Prostate gland (tissue), 2 donors: ENCODE measurements around the gene GOLGA7B. TPM values are rescaled to one million over a fixed set of nuclear protein-coding genes. Genes with fewer than 3 reads are reported as not detected.

Experiments
- DNase-seq: peaks from one replicate; pipeline ENCODE4 v3.0.0-alpha.2; 2019; ENCODE audit warnings: low spot score
- H3K27ac ChIP-seq, 2 donors: fragments of 200-600 bp; sonication (generic); 2 replicates each; pipeline ENCODE4 v1.5.1; 2017 to 2019
- H3K27me3 ChIP-seq: fragments of 200-600 bp; sonication (generic); replicated peaks from 2 replicates; pipeline ENCODE4 v1.5.1; 2019; ENCODE audit not compliant: insufficient read depth
- H3K36me3 ChIP-seq, 2 donors: fragments of 200-600 bp; sonication (generic); 1 replicate in 1 of 2; 2 replicates in 1 of 2; pipeline versions ENCODE4 v1.5.1 to v1.8.1; 2017 to 2019
- H3K4me1 ChIP-seq: fragments of 200-600 bp; sonication (generic); replicated peaks from 2 replicates; pipeline ENCODE4 v1.5.1; 2019
- H3K4me3 ChIP-seq, 2 donors: fragments of 200-600 bp; sonication (generic); 2 replicates each; pipeline ENCODE4 v1.5.1; 2017 to 2019
- H3K9me3 ChIP-seq: fragments of 200-600 bp; sonication (generic); 2 replicates; pipeline ENCODE4 v1.5.1; 2017
- CTCF ChIP-seq, 4 experiments: fragments of 200-600 bp in 2 of 4; fragments of 450-650 bp in 2 of 4; sonication (generic) in 2 of 4; IDR thresholded peaks; 1 replicate in 3 of 4; 2 replicates in 1 of 4; pipeline ENCODE4 v1.5.1; 2016 to 2019; ENCODE audit warnings: antibody characterized with exemption in 4 of 4, mild to moderate bottlenecking in 2 of 4, moderate library complexity in 2 of 4
- POLR2A ChIP-seq: fragments of 450-650 bp; IDR thresholded peaks from one replicate; pipeline ENCODE4 v1.6.1; 2016; ENCODE audit warnings: antibody characterized with exemption, mild to moderate bottlenecking
- POLR2AphosphoS5 ChIP-seq: sonication (generic); formaldehyde crosslinking; IDR thresholded peaks from one replicate; pipeline ENCODE4 v1.6.1; 2017; ENCODE audit warnings: antibody characterized with exemption
- WGBS: methylation state at CpG from one replicate; pipeline ENCODE4 v1.1.5; 2018; 5-methylcytosine and 5-hydroxymethylcytosine counted together
- intact Hi-C: fragments of 100-400 bp; cut with DNase I; formaldehyde crosslinking; loops from one replicate; pipeline ENCODE4 v1.14.2; 2022
- total RNA-seq, 2 donors: library from RNA; depleted of rRNA; stranded (reverse); fragments of >200 nt; gene quantifications; one replicate each; pipeline ENCODE4 v1.1.0, GENCODE V29; 2016

The GOLGA7B gene
- total RNA-seq, 2 donors from 2014 or later: 0.23 TPM

DNA sequence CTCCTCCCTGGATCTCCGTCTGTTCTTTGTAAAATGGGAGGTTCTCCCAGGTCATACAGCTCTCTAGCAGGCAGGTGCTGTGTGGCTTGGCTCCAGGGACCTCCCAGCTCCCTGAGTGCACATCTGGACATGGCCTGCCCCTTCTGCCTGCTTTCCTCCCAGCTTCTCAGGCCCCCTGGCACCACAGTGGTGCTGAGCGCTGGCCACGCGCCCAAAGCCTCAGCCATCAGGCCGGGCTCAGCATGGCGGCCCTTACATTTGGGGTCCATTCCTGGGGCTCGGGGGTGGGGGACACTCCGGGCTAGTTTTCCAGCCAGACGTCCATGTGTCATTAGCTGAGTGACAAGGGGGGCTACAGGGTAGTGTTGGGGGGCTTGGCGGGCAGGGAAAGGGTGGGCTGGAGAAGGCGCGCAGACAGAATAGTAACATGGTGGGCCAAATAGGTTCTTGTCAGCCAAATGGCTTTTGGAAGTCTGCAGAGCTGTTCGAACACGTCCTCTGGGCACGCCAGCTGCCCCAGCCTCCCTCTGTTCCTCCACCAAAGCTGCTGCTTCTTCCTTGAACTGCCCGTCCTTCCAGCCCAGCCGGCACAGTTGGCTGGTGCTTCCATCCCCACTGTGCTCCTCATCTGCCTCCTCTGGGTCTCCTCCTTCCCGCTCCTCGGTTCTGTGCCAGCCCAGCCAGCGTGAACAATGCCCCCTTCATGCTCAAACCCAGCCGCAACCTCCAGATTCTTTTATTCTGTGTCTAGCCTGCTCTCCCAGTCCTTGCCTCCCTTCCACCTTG, 65.9 kb downstream of the GOLGA7B start:
- H3K27ac ChIP-seq: no peak overlapping the region
- H3K4me3 ChIP-seq: no peak overlapping the region
- H3K9me3 ChIP-seq: no peaks in the 10 kb centered on the region
- DNase-seq: peak; percentile 27
- no peaks in the 10 kb centered on the region for H3K27me3 ChIP-seq
- H3K4me1 ChIP-seq: no peaks in the 10 kb centered on the region
- 35% methylated on average over 21 of the region's 21 CpGs for WGBS
- H3K36me3 ChIP-seq: no peaks in the 10 kb centered on the region
- no peak for TF ChIP-seq POLR2A
- TF ChIP-seq CTCF (IDR thresholded peaks at IDR 0.05): no peak
- TF ChIP-seq POLR2AphosphoS5: no peak
- intact Hi-C loops: loop anchor here (2.0 to 10.0 kb wide), 2 partner anchors 129 to 399 kb away; no protein-coding TSS in a partner anchor

DNA sequence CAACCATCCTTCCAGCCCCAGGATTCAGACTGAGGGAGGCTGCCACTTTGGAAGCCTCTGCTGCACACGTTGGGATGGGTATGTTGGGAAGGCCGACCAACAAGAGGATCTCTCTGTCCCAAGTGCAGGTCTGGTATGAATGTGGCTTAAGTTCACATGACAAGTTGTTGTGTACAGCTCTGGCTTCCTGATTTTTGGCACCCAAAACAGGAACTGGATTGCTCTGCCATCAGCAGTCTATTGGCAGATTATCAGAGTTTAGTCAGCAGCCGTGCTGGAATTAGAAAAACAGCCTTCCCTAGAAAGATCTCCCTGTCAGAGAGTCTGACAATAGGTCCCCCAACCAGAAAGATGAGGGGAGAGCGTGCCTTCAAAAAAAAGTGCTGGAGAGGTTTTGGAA, 66.9 kb downstream of the GOLGA7B start:
- Histone ChIP-seq H3K4me3 (no peak overlapping the region), H3K36me3 (no peaks in the 10 kb centered on the region), H3K27ac (peak overlapping the region in 1 of 2 donors; percentile 21), H3K9me3 (no peaks in the 10 kb centered on the region), H3K27me3 (no peaks in the 10 kb centered on the region), H3K4me1 (no peaks in the 10 kb centered on the region)
- 19% methylated on average over 4 of the region's 4 CpGs for WGBS
- TF ChIP-seq POLR2A (no peak), POLR2AphosphoS5 (peak; percentile 85)
- DNase-seq: peak; percentile 71
- intact Hi-C loops: loop anchor here (2.0 to 10.0 kb wide), 2 partner anchors 128 to 398 kb away; no protein-coding TSS in a partner anchor

GRCh38 chr10:97919012-97919411, 69.4 kb downstream of the GOLGA7B start:
- Histone ChIP-seq H3K36me3 (no peaks in the 10 kb centered on the region), H3K27ac (no peak overlapping the region), H3K4me3 (no peak overlapping the region), H3K9me3 (no peaks in the 10 kb centered on the region), H3K4me1 (no peaks in the 10 kb centered on the region), H3K27me3 (no peaks in the 10 kb centered on the region)
- DNase-seq: no peak
- WGBS: 71% methylated on average over 3 of the region's 3 CpGs
- intact Hi-C loops: loop anchor here (10.0 kb wide), 1 partner anchor 396 kb away; no protein-coding TSS in a partner anchor
- TF ChIP-seq POLR2A: no peak
- no peak for TF ChIP-seq POLR2AphosphoS5

DNA sequence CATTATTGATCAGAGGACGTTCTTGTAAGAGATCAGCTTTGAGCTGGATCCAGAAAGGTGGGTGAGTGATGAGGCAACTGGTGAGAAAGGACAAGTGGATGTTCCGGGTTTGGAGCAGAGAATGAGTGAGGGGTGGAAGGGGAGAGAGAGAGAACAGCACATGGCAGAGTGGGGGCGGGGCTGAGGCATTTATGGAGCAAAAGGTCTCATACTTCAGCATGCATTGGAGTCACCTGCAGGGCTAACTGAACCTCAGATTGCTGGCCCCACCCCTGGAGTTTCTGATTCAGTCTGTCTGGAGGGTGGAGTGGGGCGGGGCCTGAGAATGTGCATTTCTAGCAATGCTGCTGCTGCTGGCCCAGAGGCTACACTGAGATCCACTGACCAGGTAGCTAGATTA, 71.2 kb downstream of the GOLGA7B start:
- no peaks in the 10 kb centered on the region for H3K36me3 ChIP-seq
- H3K4me1 ChIP-seq: no peaks in the 10 kb centered on the region
- no peak overlapping the region for H3K4me3 ChIP-seq
- DNase-seq: no peak
- intact Hi-C loops: no loop called here
- no peak overlapping the region for H3K27ac ChIP-seq
- TF ChIP-seq POLR2A: no peak
- WGBS: 68% methylated on average over 4 of the region's 4 CpGs
- H3K27me3 ChIP-seq: no peaks in the 10 kb centered on the region
- no peaks in the 10 kb centered on the region for H3K9me3 ChIP-seq

Other genes with a start within 250 kb of the GOLGA7B start
- gene MORN4, start 216.3 kb upstream of the GOLGA7B start, total RNA-seq: 1 to 10 TPM; 4.7 to 5.5 TPM
- 10 to 100 TPM; 12.3 to 26.2 TPM for gene PI4K2A, start 209.2 kb upstream of the GOLGA7B start, total RNA-seq
- gene AVPI1, start 162.6 kb upstream of the GOLGA7B start, total RNA-seq: 10 to 100 TPM; 17.0 to 28.6 TPM
- gene MARVELD1, start 136.1 kb upstream of the GOLGA7B start, total RNA-seq: 10 to 100 TPM; 32.8 to 35.3 TPM
- 10 to 100 TPM; 15.3 to 41.4 TPM for gene ZFYVE27, start 112.7 kb upstream of the GOLGA7B start, total RNA-seq
- 1 to 10 TPM in 1 of 2 donors, under 1 TPM in 1; 0.23 to 3.2 TPM for gene SFRP5, start 77.8 kb upstream of the GOLGA7B start, total RNA-seq
- gene CRTAC1, start 180.8 kb downstream of the GOLGA7B start, total RNA-seq: 1 to 10 TPM; 3.8 to 8.9 TPM